ENCODE data around the gene MYRIP.

GRCh38 chr3:40128166-40128565, 318.8 kb downstream of the MYRIP start:
- TF ChIP-seq ELF4 (IDR thresholded peaks at IDR 0.05) (no peak), CTBP1 (IDR thresholded peaks at IDR 0.05; ENCODE audit: borderline replicate concordance) (no peak), SP1 (IDR thresholded peaks at IDR 0.05) (no peak), FOXK2 (IDR thresholded peaks at IDR 0.05) (no peak), TARDBP (IDR thresholded peaks at IDR 0.05) (no peak), L3MBTL2 (conservative IDR thresholded peaks at IDR 0.05) (no peak), FOXM1 (IDR thresholded peaks at IDR 0.05; ENCODE audit: borderline replicate concordance) (no peak)
